Measurements from ENCODE around the gene EPG5. TPM values are rescaled to one million over a fixed set of nuclear protein-coding genes. Genes with fewer than 3 reads are reported as not detected.
"Not testable (repeated sequence)": the region's sequence is repeated elsewhere in the genome, so short reads cannot be mapped to it uniquely, and the experiment has no call there.

Gene EPG5
- total and polyA plus RNA-seq, 9 of the 15 experiments (the other 6 are each of a cell fraction or from before 2014, with no cell fraction given) = 1.3 to 10.7 (median 5.2) TPM

- TF ChIP-seq TSHZ1 (CRISPR knock-in tag; IDR thresholded peaks at IDR 0.05) (no peak), ZNF75A (CRISPR knock-in tag; IDR thresholded peaks at IDR 0.05) (no peak)
- TF ChIP-seq, protein P1, sequence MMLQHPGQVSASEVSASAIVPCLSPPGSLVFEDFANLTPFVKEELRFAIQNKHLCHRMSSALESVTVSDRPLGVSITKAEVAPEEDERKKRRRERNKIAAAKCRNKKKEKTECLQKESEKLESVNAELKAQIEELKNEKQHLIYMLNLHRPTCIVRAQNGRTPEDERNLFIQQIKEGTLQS (IDR thresholded peaks at IDR 0.05) = peak; percentile 61; the same call in 1 of the 2 replicates
- TF ChIP-seq, protein P1 (CRISPR knock-in tag; conservative IDR thresholded peaks at IDR 0.05) = no peak
These were observed 7.0 kb upstream of the EPG5 start (continued) for GRCh38 chr18:45974088-45974536.

GRCh38 chr18:45964913-45965312 is 2.2 kb downstream of the EPG5 start:
- TF ChIP-seq ZNF146 (CRISPR knock-in tag; IDR thresholded peaks at IDR 0.05; ENCODE audit: unreplicated experiment) (peak; percentile 81), RBM25 (IDR thresholded peaks at IDR 0.05; ENCODE audit: low read depth, low read length, severe bottlenecking) (peak; percentile 12)
- H3K27me3 ChIP-seq (ENCODE audit: control insufficient read depth in 2 of 2, insufficient read depth in 2 of 2, low read length in 2 of 2); H3K4me2 ChIP-seq (ENCODE audit: insufficient read depth, low read length); in situ Hi-C loops (cut with MboI); H3K4me1 ChIP-seq (replicated peaks in 1 of 2; ENCODE audit: control insufficient read depth in 2 of 2, insufficient read depth in 2 of 2, low read length in 2 of 2); ATAC-seq; H3K4me3 ChIP-seq; H2AFZ ChIP-seq (ENCODE audit: low read depth, low read length); H3K27ac ChIP-seq (ENCODE audit: extremely low read depth, low read depth, low read length); BruUV-seq (replicated peaks); H3K36me3 ChIP-seq (ENCODE audit: control insufficient read depth, insufficient read depth, low read length); FAIRE-seq; CTCF ChIA-PET (ENCODE audit: low intra/inter-chr PET ratio); H4K20me1 ChIP-seq (replicated peaks; ENCODE audit: control insufficient read depth, insufficient read depth, low read length); H3K9ac ChIP-seq (ENCODE audit: insufficient read depth in 1 of 2, low read depth in 2 of 2, low read length in 2 of 2); DNase-seq (ENCODE audit: extremely low read depth in 1 of 4, low spot score in 3 of 4); H3K9me1 ChIP-seq (ENCODE audit: control insufficient read depth, insufficient read depth, low read length); intact Hi-C loops (cut with micrococcal nuclease); H3K9me3 ChIP-seq (replicated peaks; ENCODE audit: control insufficient read depth, insufficient read depth, low read depth, low read length); POLR2A ChIA-PET: not testable (repeated sequence)
- WGBS (ENCODE audit: insufficient coverage, low coverage, missing lambda C conversion rate) = 70% methylated on average over 5 of the region's 5 CpGs
- H3K79me2 ChIP-seq (ENCODE audit: control insufficient read depth, insufficient read depth, low read length) = peaks cover 15% of the 10 kb centered on the region
